Lower lobe of right lung (tissue), 2 donors: ENCODE data around the gene ATP2A1. TPM values are rescaled to one million over a fixed set of nuclear protein-coding genes. Genes with fewer than 3 reads are reported as not detected.

Experiments used
- ATAC-seq, 2 donors: fragments of 200-7000 bp; cut with Tn5 transposase; one replicate each; pipeline ENCODE4 v1.9.1; 2020 to 2022; ENCODE audit warnings: mild to moderate bottlenecking in 2 of 2, moderate library complexity in 2 of 2
- DNase-seq: peaks from one replicate; pipeline ENCODE4 v3.0.0-alpha.2; 2020
- H3K27ac ChIP-seq: fragments of 200-600 bp; one replicate; pipeline ENCODE4 v1.8.0; 2022
- H3K27me3 ChIP-seq: fragments of 200-600 bp; one replicate; pipeline ENCODE4 v1.8.0; 2022; ENCODE audit warnings: low read depth
- H3K36me3 ChIP-seq: fragments of 200-600 bp; one replicate; pipeline ENCODE4 v1.8.0; 2022; ENCODE audit warnings: mild to moderate bottlenecking
- H3K4me1 ChIP-seq: fragments of 200-600 bp; one replicate; pipeline ENCODE4 v1.8.0; 2022
- H3K4me3 ChIP-seq: fragments of 200-600 bp; one replicate; pipeline ENCODE4 v1.8.0; 2022; ENCODE audit warnings: mild to moderate bottlenecking
- H3K9me3 ChIP-seq: fragments of 200-600 bp; one replicate; pipeline ENCODE4 v1.8.0; 2022
- CTCF ChIP-seq: fragments of 200-600 bp; IDR thresholded peaks from one replicate; pipeline ENCODE4 v1.8.0; 2022; ENCODE audit warnings: antibody characterized with exemption, mild to moderate bottlenecking
- intact Hi-C: fragments of 100-400 bp; cut with DNase I; formaldehyde crosslinking; loops from one replicate; pipeline ENCODE4 v1.11.0; 2022
- total RNA-seq: library from RNA; stranded (reverse); fragmentation: NEBNext Ultra II Directional; extraction: Animal tissue kit (Norgen Biotek cat#: 25700); gene quantifications from one replicate; pipeline ENCODE4 v1.2.1, GENCODE V29; 2021
- donor health status: DM: no; HTN: yes; CAD: no; lungs with severe emphysema.

Gene ATP2A1
- total RNA-seq, 1 donor from 2014 or later = 0.38 TPM

GRCh38 chr16:28915181-28915580, 36.9 kb downstream of the ATP2A1 start:
- Histone ChIP-seq H3K9me3 (no peaks in the 10 kb centered on the region), H3K27me3 (no peaks in the 10 kb centered on the region), H3K4me3 (no peak overlapping the region), H3K4me1 (no peaks in the 10 kb centered on the region), H3K27ac (no peak overlapping the region), H3K36me3 (peaks cover 86% of the 10 kb centered on the region)
- DNase-seq (no peak), ATAC-seq (no peak)
- no peak for TF ChIP-seq CTCF
- intact Hi-C loops = no loop called here

- Histone ChIP-seq H3K27me3 (no peaks in the 10 kb centered on the region), H3K27ac (no peak overlapping the region), H3K9me3 (no peaks in the 10 kb centered on the region), H3K36me3 (peaks cover 74% of the 10 kb centered on the region), H3K4me3 (no peak overlapping the region), H3K4me1 (no peaks in the 10 kb centered on the region)
- intact Hi-C loops = no loop called here
- no peak for ATAC-seq
- no peak for TF ChIP-seq CTCF
- no peak for DNase-seq
Measured at GRCh38 chr16:28917095-28917494, 38.8 kb downstream of the ATP2A1 start.

GRCh38 chr16:28918698-28919097, 40.4 kb downstream of the ATP2A1 start:
- Histone ChIP-seq H3K4me1 (peaks cover 3% of the 10 kb centered on the region), H3K27me3 (no peaks in the 10 kb centered on the region), H3K9me3 (no peaks in the 10 kb centered on the region), H3K36me3 (peaks cover 60% of the 10 kb centered on the region), H3K4me3 (no peak overlapping the region), H3K27ac (no peak overlapping the region)
- ATAC-seq (no peak), DNase-seq (no peak)
- intact Hi-C loops = no loop called here
- TF ChIP-seq CTCF = no peak

GRCh38 chr16:28923231-28923587, 44.9 kb downstream of the ATP2A1 start:
- H3K4me1 ChIP-seq = peaks cover 12% of the 10 kb centered on the region
- H3K9me3 ChIP-seq = no peaks in the 10 kb centered on the region
- DNase-seq (no peak), ATAC-seq (no peak)
- no peak overlapping the region for H3K4me3 ChIP-seq
- intact Hi-C loops = no loop called here
- TF ChIP-seq CTCF = no peak
- no peaks in the 10 kb centered on the region for H3K27me3 ChIP-seq
- H3K27ac ChIP-seq = no peak overlapping the region
- peaks cover 19% of the 10 kb centered on the region for H3K36me3 ChIP-seq

GRCh38 chr16:28923652-28924398, 45.5 kb downstream of the ATP2A1 start:
- H3K36me3 ChIP-seq = peaks cover 13% of the 10 kb centered on the region
- DNase-seq (no peak), ATAC-seq (peak in 1 of 2 donors; percentile 0)
- H3K27me3 ChIP-seq = no peaks in the 10 kb centered on the region
- no peak for TF ChIP-seq CTCF
- peak overlapping the region; percentile 99 for H3K27ac ChIP-seq
- peak overlapping the region; percentile 85 for H3K4me3 ChIP-seq
- intact Hi-C loops = no loop called here
- H3K9me3 ChIP-seq = no peaks in the 10 kb centered on the region
- H3K4me1 ChIP-seq = peaks cover 12% of the 10 kb centered on the region
